Nephron progenitor cell (in vitro differentiated cells): Measurements from ENCODE around the gene PINK1.

Experiments
- DNase-seq: peaks from one replicate; pipeline ENCODE4 v3.0.0; 2021
- H3K27ac Mint-ChIP-seq: 2 replicates; pipeline ENCODE4 v1.8.0; 2021; ENCODE audit warnings: mild to moderate bottlenecking, moderate library complexity, mixed read lengths
- H3K27me3 Mint-ChIP-seq: 2 replicates; pipeline ENCODE4 v1.8.0; 2021; ENCODE audit warnings: mild to moderate bottlenecking, low read depth, mixed read lengths; ENCODE audit not compliant: poor library complexity
- H3K36me3 Mint-ChIP-seq: 2 replicates; pipeline ENCODE4 v1.8.0; 2021; ENCODE audit warnings: low read depth, mixed read lengths
- H3K4me1 Mint-ChIP-seq: 2 replicates; pipeline ENCODE4 v1.8.0; 2021; ENCODE audit warnings: mixed read lengths
- H3K4me3 Mint-ChIP-seq: 2 replicates; pipeline ENCODE4 v1.8.0; 2021; ENCODE audit warnings: mild to moderate bottlenecking, moderate library complexity, mixed read lengths
- H3K9me3 Mint-ChIP-seq: 2 replicates; pipeline ENCODE4 v1.8.0; 2021; ENCODE audit warnings: mild to moderate bottlenecking, moderate library complexity, mixed read lengths
- CTCF ChIP-seq: fragments of 200-600 bp; sonication (generic); IDR thresholded peaks from 2 replicates; pipeline ENCODE4 v1.5.0; 2021; ENCODE audit warnings: antibody characterized with exemption

Gene PINK1

GRCh38 chr1:20615946-20616846, 17.1 kb upstream of the PINK1 start:
- peak overlapping the region; percentile 93 for H3K27ac Mint-ChIP-seq
- TF ChIP-seq CTCF: no peak
- H3K4me1 Mint-ChIP-seq: peaks cover 37% of the 10 kb centered on the region
- H3K27me3 Mint-ChIP-seq: peaks cover 5% of the 10 kb centered on the region
- H3K4me3 Mint-ChIP-seq: no peak overlapping the region
- H3K9me3 Mint-ChIP-seq: no peaks in the 10 kb centered on the region
- no peaks in the 10 kb centered on the region for H3K36me3 Mint-ChIP-seq
- no peak for DNase-seq

- Mint-ChIP-seq H3K27ac (no peak overlapping the region), H3K9me3 (no peaks in the 10 kb centered on the region), H3K4me3 (no peak overlapping the region), H3K27me3 (peaks cover 5% of the 10 kb centered on the region), H3K4me1 (peaks cover 36% of the 10 kb centered on the region), H3K36me3 (no peaks in the 10 kb centered on the region)
- no peak for DNase-seq
- no peak for TF ChIP-seq CTCF
Measured at GRCh38 chr1:20616847-20617487, 16.3 kb upstream of the PINK1 start.

- no peaks in the 10 kb centered on the region for H3K9me3 Mint-ChIP-seq
- no peak for TF ChIP-seq CTCF
- no peaks in the 10 kb centered on the region for H3K36me3 Mint-ChIP-seq
- no peak for DNase-seq
- peaks cover 34% of the 10 kb centered on the region for H3K4me1 Mint-ChIP-seq
- no peak overlapping the region for H3K27ac Mint-ChIP-seq
- no peak overlapping the region for H3K4me3 Mint-ChIP-seq
- H3K27me3 Mint-ChIP-seq: peaks cover 5% of the 10 kb centered on the region
Measured at GRCh38 chr1:20618550-20618949, 14.7 kb upstream of the PINK1 start.

- TF ChIP-seq CTCF: no peak
- no peak for DNase-seq
- H3K27me3 Mint-ChIP-seq: peaks cover 5% of the 10 kb centered on the region
- peak overlapping the region; percentile 17 for H3K27ac Mint-ChIP-seq
- no peak overlapping the region for H3K4me3 Mint-ChIP-seq
- H3K4me1 Mint-ChIP-seq: peaks cover 22% of the 10 kb centered on the region
- H3K36me3 Mint-ChIP-seq: no peaks in the 10 kb centered on the region
- H3K9me3 Mint-ChIP-seq: no peaks in the 10 kb centered on the region
Measured at GRCh38 chr1:20619999-20620398, 13.3 kb upstream of the PINK1 start.

GRCh38 chr1:20621012-20621411, 12.2 kb upstream of the PINK1 start:
- Mint-ChIP-seq H3K4me1 (peaks cover 17% of the 10 kb centered on the region), H3K9me3 (no peaks in the 10 kb centered on the region), H3K27ac (no peak overlapping the region), H3K27me3 (peaks cover 6% of the 10 kb centered on the region), H3K36me3 (no peaks in the 10 kb centered on the region), H3K4me3 (no peak overlapping the region)
- no peak for TF ChIP-seq CTCF
- no peak for DNase-seq
